Activated CD8-positive, alpha-beta memory T cell treated with anti-CD3 and anti-CD28 coated beads for 24 hours (primary cell): ENCODE data around the gene TRPV6.

ENCODE experiments used
- DNase-seq: peaks from one replicate; pipeline ENCODE4 v3.0.0-alpha.2; 2020

The TRPV6 gene

GRCh38 chr7:142847353-142847752 lies 38.2 kb downstream of the TRPV6 start:
- DNase-seq = no peak

GRCh38 chr7:142842251-142842766 lies 43.2 kb downstream of the TRPV6 start:
- DNase-seq = no peak

- no peak for DNase-seq
Measured at GRCh38 chr7:142838461-142839213, 46.9 kb downstream of the TRPV6 start.

GRCh38 chr7:142836426-142836825 lies 49.1 kb downstream of the TRPV6 start:
- DNase-seq = no peak

- no peak for DNase-seq
Measured at GRCh38 chr7:142835487-142835886, 50.1 kb downstream of the TRPV6 start.

GRCh38 chr7:142833174-142834048 lies 52.1 kb downstream of the TRPV6 start:
- no peak for DNase-seq

GRCh38 chr7:142832417-142832816 lies 53.1 kb downstream of the TRPV6 start:
- DNase-seq = no peak

GRCh38 chr7:142827951-142828500 lies 57.5 kb downstream of the TRPV6 start:
- DNase-seq = no peak

- DNase-seq = no peak
Measured at GRCh38 chr7:142822714-142823113, 62.8 kb downstream of the TRPV6 start.
